ENCODE measurements around the gene KRTAP1-3.
"Not testable (repeated sequence)": the region's sequence is repeated elsewhere in the genome, so short reads cannot be mapped to it uniquely, and the experiment has no call there.

The KRTAP1-3 gene

GRCh38 chr17:41064301-41064700 lies 29.6 kb upstream of the KRTAP1-3 start:
- DNase-seq (ENCODE audit: low spot score in 2 of 2) = no peak
- no peak for ATAC-seq (replicated peaks; ENCODE audit: extremely low read depth, poor library complexity, severe bottlenecking)
- no peaks in the 10 kb centered on the region for H3K4me1 Mint-ChIP-seq
- H3K27me3 Mint-ChIP-seq = peaks cover 30% of the 10 kb centered on the region
- H3K27ac Mint-ChIP-seq (ENCODE audit: low read depth) = no peak overlapping the region
- no peak overlapping the region for H3K4me3 Mint-ChIP-seq
- H3K36me3 Mint-ChIP-seq (ENCODE audit: insufficient read depth) = no peaks in the 10 kb centered on the region
- H3K9me3 Mint-ChIP-seq = no peaks in the 10 kb centered on the region

GRCh38 chr17:41063449-41063848 lies 28.8 kb upstream of the KRTAP1-3 start:
- H3K36me3 Mint-ChIP-seq (ENCODE audit: insufficient read depth) = no peaks in the 10 kb centered on the region
- no peak for ATAC-seq (replicated peaks; ENCODE audit: extremely low read depth, poor library complexity, severe bottlenecking)

GRCh38 chr17:41061964-41062363 lies 27.3 kb upstream of the KRTAP1-3 start:
- no peak for DNase-seq (ENCODE audit: low spot score in 2 of 2)
- Mint-ChIP-seq H3K4me1 (no peaks in the 10 kb centered on the region), H3K4me3 (no peak overlapping the region), H3K36me3 (ENCODE audit: insufficient read depth) (no peaks in the 10 kb centered on the region), H3K27me3 (peaks cover 54% of the 10 kb centered on the region), H3K9me3 (peaks cover 6% of the 10 kb centered on the region), H3K27ac (ENCODE audit: low read depth) (no peak overlapping the region)
- ATAC-seq (replicated peaks; ENCODE audit: extremely low read depth, poor library complexity, severe bottlenecking) = no peak

More at GRCh38 chr17:41063449-41063848, 28.8 kb upstream of the KRTAP1-3 start:
- H3K4me3 Mint-ChIP-seq = no peak overlapping the region
- H3K27me3 Mint-ChIP-seq = peaks cover 39% of the 10 kb centered on the region
- no peak for DNase-seq (ENCODE audit: low spot score in 2 of 2)
- H3K27ac Mint-ChIP-seq (ENCODE audit: low read depth) = no peak overlapping the region
- no peaks in the 10 kb centered on the region for H3K4me1 Mint-ChIP-seq
- no peaks in the 10 kb centered on the region for H3K9me3 Mint-ChIP-seq

- Mint-ChIP-seq H3K4me3 (no peak within 1 kb of the TSS), H3K9me3 (peaks cover 6% of the 10 kb centered on the region), H3K27me3 (peaks cover 67% of the 10 kb centered on the region), H3K36me3 (ENCODE audit: insufficient read depth) (no peaks in the 10 kb centered on the region), H3K27ac (ENCODE audit: low read depth) (no peak within 1 kb of the TSS), H3K4me1 (no peaks in the 10 kb centered on the region)
- no peak for ATAC-seq (replicated peaks; ENCODE audit: extremely low read depth, poor library complexity, severe bottlenecking)
- DNase-seq (ENCODE audit: low spot score in 2 of 2) = no peak
Measured at GRCh38 chr17:41060052-41060604, 25.5 kb upstream of the KRTAP1-3 start, which contains the start of gene KRTAP2-3. TSS of gene KRTAP2-3 (minus strand) at chr17:41060114. CDS start at chr17:41060050, 64 bp downstream.

GRCh38 chr17:41059276-41060051 lies 24.8 kb upstream of the KRTAP1-3 start:
- not testable (repeated sequence) for H3K27ac Mint-ChIP-seq (ENCODE audit: low read depth); H3K9me3 Mint-ChIP-seq; H3K4me1 Mint-ChIP-seq; DNase-seq (ENCODE audit: low spot score in 2 of 2); H3K4me3 Mint-ChIP-seq; H3K36me3 Mint-ChIP-seq (ENCODE audit: insufficient read depth); ATAC-seq (replicated peaks; ENCODE audit: extremely low read depth, poor library complexity, severe bottlenecking)
- peaks cover 68% of the 10 kb centered on the region for H3K27me3 Mint-ChIP-seq

GRCh38 chr17:41058741-41059140 lies 24.1 kb upstream of the KRTAP1-3 start:
- Mint-ChIP-seq H3K4me3 (no peak overlapping the region), H3K27me3 (peaks cover 76% of the 10 kb centered on the region), H3K36me3 (ENCODE audit: insufficient read depth) (no peaks in the 10 kb centered on the region), H3K9me3 (peaks cover 6% of the 10 kb centered on the region), H3K4me1 (no peaks in the 10 kb centered on the region), H3K27ac (ENCODE audit: low read depth) (no peak overlapping the region)
- ATAC-seq (replicated peaks; ENCODE audit: extremely low read depth, poor library complexity, severe bottlenecking) = no peak
- DNase-seq (ENCODE audit: low spot score in 2 of 2) = no peak

GRCh38 chr17:41057547-41057946 lies 22.9 kb upstream of the KRTAP1-3 start:
- Mint-ChIP-seq H3K9me3 (peaks cover 6% of the 10 kb centered on the region), H3K27ac (ENCODE audit: low read depth) (no peak overlapping the region), H3K36me3 (ENCODE audit: insufficient read depth) (no peaks in the 10 kb centered on the region), H3K4me3 (no peak overlapping the region), H3K4me1 (no peaks in the 10 kb centered on the region), H3K27me3 (peaks cover 87% of the 10 kb centered on the region)
- ATAC-seq (replicated peaks; ENCODE audit: extremely low read depth, poor library complexity, severe bottlenecking) (no peak), DNase-seq (ENCODE audit: low spot score in 2 of 2) (no peak)

GRCh38 chr17:41055130-41055529 lies 20.5 kb upstream of the KRTAP1-3 start, which contains the start of gene KRTAP2-2:
TSS of gene KRTAP2-2 (minus strand) at chr17:41055230. CDS start at chr17:41055211, 19 bp downstream.
- H3K9me3 Mint-ChIP-seq; DNase-seq (ENCODE audit: low spot score in 2 of 2); H3K27ac Mint-ChIP-seq (ENCODE audit: low read depth); H3K36me3 Mint-ChIP-seq (ENCODE audit: insufficient read depth); ATAC-seq (replicated peaks; ENCODE audit: extremely low read depth, poor library complexity, severe bottlenecking); H3K4me1 Mint-ChIP-seq; H3K4me3 Mint-ChIP-seq: not testable (repeated sequence)
- H3K27me3 Mint-ChIP-seq = peaks cover 82% of the 10 kb centered on the region

- not testable (repeated sequence) for H3K4me1 Mint-ChIP-seq; ATAC-seq (replicated peaks; ENCODE audit: extremely low read depth, poor library complexity, severe bottlenecking); H3K9me3 Mint-ChIP-seq; H3K36me3 Mint-ChIP-seq (ENCODE audit: insufficient read depth); H3K27ac Mint-ChIP-seq (ENCODE audit: low read depth); H3K4me3 Mint-ChIP-seq; DNase-seq (ENCODE audit: low spot score in 2 of 2)
- peaks cover 80% of the 10 kb centered on the region for H3K27me3 Mint-ChIP-seq
Measured at GRCh38 chr17:41054556-41054955, 19.9 kb upstream of the KRTAP1-3 start.

- DNase-seq (ENCODE audit: low spot score in 2 of 2) (no peak), ATAC-seq (replicated peaks; ENCODE audit: extremely low read depth, poor library complexity, severe bottlenecking) (no peak)
- Mint-ChIP-seq H3K36me3 (ENCODE audit: insufficient read depth) (no peaks in the 10 kb centered on the region), H3K27ac (ENCODE audit: low read depth) (no peak overlapping the region), H3K4me1 (no peaks in the 10 kb centered on the region), H3K4me3 (no peak overlapping the region), H3K27me3 (peaks cover 79% of the 10 kb centered on the region), H3K9me3 (peaks cover 6% of the 10 kb centered on the region)
Measured at GRCh38 chr17:41054025-41054424, 19.4 kb upstream of the KRTAP1-3 start.

GRCh38 chr17:41052566-41052965 lies 17.9 kb upstream of the KRTAP1-3 start:
- DNase-seq (ENCODE audit: low spot score in 2 of 2) (no peak), ATAC-seq (replicated peaks; ENCODE audit: extremely low read depth, poor library complexity, severe bottlenecking) (no peak)
- Mint-ChIP-seq H3K4me1 (no peaks in the 10 kb centered on the region), H3K9me3 (peaks cover 2% of the 10 kb centered on the region), H3K27ac (ENCODE audit: low read depth) (no peak overlapping the region), H3K4me3 (no peak overlapping the region), H3K27me3 (peaks cover 79% of the 10 kb centered on the region), H3K36me3 (ENCODE audit: insufficient read depth) (no peaks in the 10 kb centered on the region)

- Mint-ChIP-seq H3K27me3 (peaks cover 81% of the 10 kb centered on the region), H3K27ac (ENCODE audit: low read depth) (no peak overlapping the region), H3K36me3 (ENCODE audit: insufficient read depth) (no peaks in the 10 kb centered on the region), H3K9me3 (no peaks in the 10 kb centered on the region), H3K4me1 (no peaks in the 10 kb centered on the region), H3K4me3 (no peak overlapping the region)
- ATAC-seq (replicated peaks; ENCODE audit: extremely low read depth, poor library complexity, severe bottlenecking) (no peak), DNase-seq (ENCODE audit: low spot score in 2 of 2) (no peak)
Measured at GRCh38 chr17:41049110-41049509, 14.4 kb upstream of the KRTAP1-3 start.

- no peaks in the 10 kb centered on the region for H3K4me1 Mint-ChIP-seq
- H3K36me3 Mint-ChIP-seq (ENCODE audit: insufficient read depth) = no peaks in the 10 kb centered on the region
- no peak overlapping the region for H3K27ac Mint-ChIP-seq (ENCODE audit: low read depth)
- no peak for DNase-seq (ENCODE audit: low spot score in 2 of 2)
- no peak for ATAC-seq (replicated peaks; ENCODE audit: extremely low read depth, poor library complexity, severe bottlenecking)
- no peak overlapping the region for H3K4me3 Mint-ChIP-seq
- no peaks in the 10 kb centered on the region for H3K9me3 Mint-ChIP-seq
- H3K27me3 Mint-ChIP-seq = peaks cover 74% of the 10 kb centered on the region
Measured at GRCh38 chr17:41048441-41048840, 13.8 kb upstream of the KRTAP1-3 start.

Data from central memory CD8-positive, alpha-beta T cell (primary cell).